ENCODE data around the gene SSBP2. TPM values are rescaled to one million over a fixed set of nuclear protein-coding genes. Genes with fewer than 3 reads are reported as not detected.

SSBP2 gene
- total RNA-seq, 1 donor from 2014 or later: 7.9 TPM

GRCh38 chr5:81782811-81783210 is 31.9 kb upstream of the SSBP2 start:
- no peaks in the 10 kb centered on the region for H3K27me3 ChIP-seq (ENCODE audit: control insufficient read depth, insufficient read depth, low read length)
- TF ChIP-seq CTCF (IDR thresholded peaks at IDR 0.05; ENCODE audit: insufficient read depth, low read length, severe bottlenecking): no peak
- DNase-seq (ENCODE audit: low read depth) (peak; percentile 15), FAIRE-seq (no peak)
- H3K4me3 ChIP-seq (ENCODE audit: low read depth, low read length): no peak overlapping the region
- no peaks in the 10 kb centered on the region for H3K36me3 ChIP-seq (ENCODE audit: control insufficient read depth, insufficient read depth, low read length)

GRCh38 chr5:81779916-81780266 is 29.0 kb upstream of the SSBP2 start:
- DNase-seq (ENCODE audit: low read depth) (no peak), FAIRE-seq (no peak)
- no peak for TF ChIP-seq CTCF (IDR thresholded peaks at IDR 0.05; ENCODE audit: insufficient read depth, low read length, severe bottlenecking)
- H3K27me3 ChIP-seq (ENCODE audit: control insufficient read depth, insufficient read depth, low read length): no peaks in the 10 kb centered on the region
- H3K36me3 ChIP-seq (ENCODE audit: control insufficient read depth, insufficient read depth, low read length): no peaks in the 10 kb centered on the region
- no peak overlapping the region for H3K4me3 ChIP-seq (ENCODE audit: low read depth, low read length)

GRCh38 chr5:81779125-81779915 is 28.4 kb upstream of the SSBP2 start:
- no peak for TF ChIP-seq CTCF (IDR thresholded peaks at IDR 0.05; ENCODE audit: insufficient read depth, low read length, severe bottlenecking)
- FAIRE-seq (no peak), DNase-seq (ENCODE audit: low read depth) (no peak)
- Histone ChIP-seq H3K27me3 (ENCODE audit: control insufficient read depth, insufficient read depth, low read length) (no peaks in the 10 kb centered on the region), H3K36me3 (ENCODE audit: control insufficient read depth, insufficient read depth, low read length) (no peaks in the 10 kb centered on the region), H3K4me3 (ENCODE audit: low read depth, low read length) (no peak overlapping the region)

GRCh38 chr5:81778642-81779041 is 27.7 kb upstream of the SSBP2 start:
- H3K4me3 ChIP-seq (ENCODE audit: low read depth, low read length): no peak overlapping the region
- no peak for TF ChIP-seq CTCF (IDR thresholded peaks at IDR 0.05; ENCODE audit: insufficient read depth, low read length, severe bottlenecking)
- H3K27me3 ChIP-seq (ENCODE audit: control insufficient read depth, insufficient read depth, low read length): no peaks in the 10 kb centered on the region
- FAIRE-seq (no peak), DNase-seq (ENCODE audit: low read depth) (peak; percentile 57)
- H3K36me3 ChIP-seq (ENCODE audit: control insufficient read depth, insufficient read depth, low read length): no peaks in the 10 kb centered on the region

GRCh38 chr5:81776258-81776657 is 25.4 kb upstream of the SSBP2 start:
- TF ChIP-seq CTCF (IDR thresholded peaks at IDR 0.05; ENCODE audit: insufficient read depth, low read length, severe bottlenecking): no peak
- Histone ChIP-seq H3K27me3 (ENCODE audit: control insufficient read depth, insufficient read depth, low read length) (no peaks in the 10 kb centered on the region), H3K4me3 (ENCODE audit: low read depth, low read length) (no peak overlapping the region), H3K36me3 (ENCODE audit: control insufficient read depth, insufficient read depth, low read length) (no peaks in the 10 kb centered on the region)
- DNase-seq (ENCODE audit: low read depth) (no peak), FAIRE-seq (no peak)

- Histone ChIP-seq H3K4me3 (ENCODE audit: low read depth, low read length) (no peak overlapping the region), H3K27me3 (ENCODE audit: control insufficient read depth, insufficient read depth, low read length) (no peaks in the 10 kb centered on the region), H3K36me3 (ENCODE audit: control insufficient read depth, insufficient read depth, low read length) (no peaks in the 10 kb centered on the region)
- TF ChIP-seq CTCF (IDR thresholded peaks at IDR 0.05; ENCODE audit: insufficient read depth, low read length, severe bottlenecking): no peak
- DNase-seq (ENCODE audit: low read depth) (no peak), FAIRE-seq (peak; percentile 7)
Observed at GRCh38 chr5:81774374-81774773, 23.5 kb upstream of the SSBP2 start.
